GM21515 (cell line): Measurements from ENCODE around the gene IGF2BP2.

ENCODE experiments used
- ATAC-seq: cut with Tn5 transposase; IDR thresholded peaks from one replicate; pipeline ENCODE4 v1.9.1; 2021; ENCODE audit not compliant: unreplicated experiment

IGF2BP2 gene

DNA sequence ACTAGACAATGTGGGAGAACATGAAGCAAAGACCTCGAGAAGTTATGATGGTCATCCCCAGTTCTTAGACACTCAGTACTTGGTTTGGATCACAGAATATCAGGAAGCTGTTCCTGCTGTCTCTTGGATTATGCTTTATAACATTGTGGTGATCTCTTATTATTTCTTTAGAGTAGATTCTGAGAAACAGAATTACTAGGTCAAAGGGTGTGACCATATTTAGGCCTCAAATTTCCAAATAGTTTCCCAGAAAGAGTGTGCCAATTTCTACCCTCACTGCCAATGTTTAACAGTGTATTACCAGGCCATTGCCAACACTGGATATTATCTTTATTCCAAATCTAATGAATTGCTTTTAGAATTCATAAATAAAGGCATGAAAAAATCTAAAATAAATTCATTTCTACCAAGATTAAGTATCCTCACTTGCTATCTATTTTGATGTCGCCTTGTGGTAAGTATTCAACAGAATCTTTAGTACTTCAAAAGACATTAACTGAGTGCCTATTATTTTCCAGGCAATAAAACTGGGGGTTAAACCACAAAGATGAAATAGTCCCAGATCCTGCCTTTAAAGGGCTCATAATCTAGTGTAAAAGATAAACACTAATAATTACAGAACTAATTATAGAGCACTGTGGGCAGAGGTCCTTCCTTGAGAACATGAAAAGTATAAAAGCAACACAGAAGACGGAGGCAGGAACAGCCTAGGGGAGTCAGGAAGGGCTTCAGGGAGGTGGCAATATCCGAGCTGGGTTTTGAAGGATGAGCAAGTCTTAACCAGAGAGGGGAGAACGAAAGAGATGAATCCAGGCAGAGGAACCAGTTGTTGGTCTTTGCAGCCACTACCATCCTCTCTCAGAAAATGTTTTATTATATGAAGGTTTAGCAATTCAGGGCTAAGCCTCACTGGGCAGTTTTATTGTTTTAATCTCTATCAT is 86.8 kb downstream of the IGF2BP2 start:
- ATAC-seq: no peak

DNA sequence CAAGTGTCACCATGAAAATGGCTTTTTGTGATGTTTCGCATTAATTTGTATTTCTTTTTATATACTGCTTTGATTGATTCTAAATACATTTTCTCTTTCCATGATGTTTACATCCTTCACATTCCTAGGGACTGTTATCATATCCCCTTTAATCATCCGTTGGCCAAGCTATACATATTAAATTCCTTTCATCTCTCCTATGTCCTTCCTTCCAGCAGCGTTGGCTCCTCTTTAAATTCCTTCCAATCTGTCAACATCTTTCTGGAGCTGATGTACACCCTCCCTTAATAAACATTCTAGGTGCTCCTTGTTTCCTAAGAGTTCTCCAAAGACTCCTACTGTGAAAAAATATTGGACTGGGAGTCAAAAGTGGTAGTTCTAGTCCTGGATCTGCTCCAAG is 87.8 kb downstream of the IGF2BP2 start:
- no peak for ATAC-seq

DNA sequence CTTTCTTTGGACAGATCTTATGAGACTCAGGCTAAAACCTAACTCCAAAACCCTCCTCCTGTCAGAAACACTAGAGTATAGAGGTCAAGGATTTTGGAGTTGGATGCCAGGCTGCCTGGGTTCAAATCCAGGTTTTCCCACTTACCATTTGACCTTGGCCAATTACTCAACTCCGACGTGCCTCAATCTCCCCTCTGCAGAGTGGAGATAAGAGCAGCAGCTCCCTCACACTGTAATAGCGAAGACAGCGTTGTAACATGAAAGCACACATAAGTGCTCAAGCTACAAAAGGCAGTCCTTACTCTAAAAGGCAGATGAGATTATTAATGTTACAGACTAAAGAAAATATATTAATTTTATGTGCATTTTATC is 90.1 kb downstream of the IGF2BP2 start:
- no peak for ATAC-seq

DNA sequence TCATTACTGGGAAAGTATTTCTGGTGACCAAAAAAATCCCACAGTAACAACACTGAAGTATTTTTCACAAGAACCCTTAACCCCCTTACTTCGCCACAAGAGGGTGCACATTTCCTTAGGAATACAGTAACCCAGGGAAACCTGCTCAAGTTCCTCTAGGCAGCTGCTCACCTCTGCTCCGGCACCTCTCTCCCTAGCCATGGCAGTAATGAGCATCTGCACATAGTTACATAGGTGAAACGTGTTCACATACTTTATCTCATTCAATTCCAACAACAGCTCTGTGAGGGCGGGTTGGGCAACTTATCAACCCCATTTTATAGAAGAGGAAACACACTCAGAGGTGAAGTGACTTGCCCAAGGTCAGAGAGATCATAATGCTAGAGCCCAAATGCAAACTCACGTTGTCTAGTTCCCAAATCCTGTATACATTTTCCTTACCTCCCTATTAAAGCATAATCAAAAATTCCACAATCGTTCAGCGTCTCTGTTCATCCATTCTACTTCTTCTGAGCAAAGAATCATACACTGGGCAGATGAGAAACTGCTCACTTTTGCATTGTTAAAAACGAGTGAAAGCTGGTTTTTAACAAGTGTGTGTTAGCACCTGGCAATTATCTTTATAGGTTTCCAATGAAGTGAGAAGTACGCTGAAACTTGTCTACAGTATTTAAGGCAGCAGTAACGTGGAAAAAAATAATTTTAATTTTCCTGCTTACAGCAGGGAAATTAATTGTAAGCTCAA is 90.7 kb downstream of the IGF2BP2 start:
- ATAC-seq: no peak

DNA sequence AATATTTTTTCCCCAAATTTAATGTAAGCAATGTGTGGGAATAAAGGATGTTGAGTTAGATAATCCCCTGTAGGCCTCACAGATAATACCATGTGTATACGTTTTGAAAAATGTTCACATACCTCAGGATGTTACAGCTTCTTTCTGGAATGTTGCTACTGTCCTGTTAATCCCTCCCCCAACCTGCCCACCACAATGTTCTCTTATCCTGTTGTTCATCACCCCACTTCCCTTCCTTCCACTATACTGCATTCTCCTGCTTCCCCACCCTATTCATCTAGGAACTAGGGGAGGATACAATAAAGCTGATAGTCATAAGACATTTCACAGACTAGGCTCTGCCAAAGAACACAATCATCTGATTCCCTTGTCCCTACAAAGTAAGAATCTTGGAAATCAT is 92.1 kb downstream of the IGF2BP2 start:
- no peak for ATAC-seq

DNA sequence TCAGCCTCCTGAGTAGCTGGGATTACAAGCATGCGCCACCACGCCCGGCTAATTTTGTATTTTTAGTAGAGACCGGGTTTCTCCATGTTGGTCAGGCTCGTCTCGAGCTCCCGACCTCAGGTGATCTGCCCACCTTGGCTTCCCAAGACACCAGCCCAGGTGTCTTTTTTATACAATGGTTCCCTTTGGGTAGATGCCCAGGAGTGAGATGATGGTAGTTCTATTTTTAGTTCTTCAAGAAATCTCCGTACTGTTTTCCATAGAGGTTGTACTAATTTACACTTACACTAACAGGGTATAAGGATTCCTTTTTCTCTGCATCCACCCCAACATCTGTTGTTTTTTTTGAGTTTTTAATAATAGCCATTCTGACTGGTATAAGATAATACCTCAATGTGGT is 94.3 kb downstream of the IGF2BP2 start:
- ATAC-seq: no peak

DNA sequence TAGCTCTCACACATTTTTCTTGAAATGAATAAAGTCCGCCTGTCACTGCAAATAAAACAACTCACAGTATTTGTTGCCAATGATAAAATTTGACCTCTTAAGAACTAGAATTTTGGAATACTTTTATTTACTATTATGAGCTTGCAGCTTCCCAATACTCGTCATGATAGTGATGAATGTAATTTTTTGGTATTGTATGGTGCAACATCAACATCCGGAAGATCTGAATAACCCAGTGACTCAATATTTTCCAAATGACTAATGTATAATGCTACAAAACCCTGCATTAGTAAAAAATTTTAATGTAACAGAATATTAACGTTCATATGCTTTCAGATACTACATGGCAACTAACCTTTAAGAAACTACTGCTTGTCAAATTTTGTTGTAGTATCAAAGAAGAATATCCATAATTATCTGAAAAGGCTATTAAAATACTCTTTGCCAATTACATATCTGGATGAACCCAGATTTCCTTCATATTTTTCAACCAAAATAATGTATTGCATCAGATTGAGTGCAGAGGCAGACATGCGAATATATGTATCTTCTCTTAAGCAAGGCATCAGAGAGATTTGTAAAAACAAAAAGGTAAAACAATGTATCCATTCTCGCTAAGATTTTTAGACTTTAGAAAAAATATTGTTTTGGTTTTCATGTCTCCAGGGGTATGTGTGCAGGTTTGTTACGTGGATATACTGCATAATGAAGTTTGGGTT is 95.3 kb downstream of the IGF2BP2 start:
- no peak for ATAC-seq

DNA sequence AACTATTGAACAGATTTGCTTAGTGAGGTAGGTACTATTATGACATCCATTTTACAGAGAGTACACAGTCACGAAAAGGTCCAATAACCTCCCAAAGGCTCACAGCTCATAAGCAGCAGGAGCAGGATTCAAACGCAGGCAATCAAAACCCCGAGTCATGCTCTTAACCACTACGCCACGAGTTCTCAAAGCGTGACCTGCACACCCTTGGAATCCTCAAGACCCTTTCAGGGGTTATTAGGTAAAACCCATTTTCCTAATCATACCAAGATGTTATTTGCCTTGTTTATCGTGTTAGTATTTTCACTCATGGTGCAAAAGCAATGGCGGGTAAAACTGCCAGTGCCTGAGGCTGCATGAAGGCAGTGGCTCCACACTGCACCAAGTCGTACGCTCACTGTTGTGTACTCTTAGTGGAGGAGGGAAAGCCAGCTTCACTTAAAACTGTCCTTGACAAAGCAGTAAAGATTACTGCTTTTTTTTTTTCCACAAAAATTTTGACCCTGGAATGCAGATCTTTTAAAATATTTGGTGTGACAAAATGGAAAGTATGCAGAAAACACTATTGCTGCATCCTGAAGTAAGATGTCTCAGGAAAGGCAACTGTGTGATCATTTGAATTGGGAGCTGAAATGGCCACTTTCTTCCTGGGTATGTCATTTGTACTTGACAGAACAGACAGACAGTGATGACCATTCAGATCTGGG is 96.1 kb downstream of the IGF2BP2 start:
- no peak for ATAC-seq

DNA sequence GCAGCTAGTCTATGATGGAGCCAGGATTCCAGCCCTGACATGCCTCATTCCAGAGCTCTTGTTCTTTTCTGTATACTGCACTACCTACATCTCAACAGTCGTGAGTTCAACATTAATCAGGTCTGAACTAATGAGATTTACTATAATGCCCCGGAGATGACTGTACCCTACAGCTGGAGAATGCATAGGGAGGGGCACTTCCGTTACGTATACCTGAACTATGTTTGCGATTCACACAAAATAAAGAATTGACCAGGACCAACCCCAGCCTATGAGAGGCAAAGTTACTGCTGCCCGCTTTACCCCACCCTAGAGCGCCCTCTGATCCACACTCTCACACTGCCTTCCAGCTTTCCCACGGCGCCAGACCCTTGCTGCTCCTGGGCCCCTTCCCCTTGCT is 97.0 kb downstream of the IGF2BP2 start:
- no peak for ATAC-seq

DNA sequence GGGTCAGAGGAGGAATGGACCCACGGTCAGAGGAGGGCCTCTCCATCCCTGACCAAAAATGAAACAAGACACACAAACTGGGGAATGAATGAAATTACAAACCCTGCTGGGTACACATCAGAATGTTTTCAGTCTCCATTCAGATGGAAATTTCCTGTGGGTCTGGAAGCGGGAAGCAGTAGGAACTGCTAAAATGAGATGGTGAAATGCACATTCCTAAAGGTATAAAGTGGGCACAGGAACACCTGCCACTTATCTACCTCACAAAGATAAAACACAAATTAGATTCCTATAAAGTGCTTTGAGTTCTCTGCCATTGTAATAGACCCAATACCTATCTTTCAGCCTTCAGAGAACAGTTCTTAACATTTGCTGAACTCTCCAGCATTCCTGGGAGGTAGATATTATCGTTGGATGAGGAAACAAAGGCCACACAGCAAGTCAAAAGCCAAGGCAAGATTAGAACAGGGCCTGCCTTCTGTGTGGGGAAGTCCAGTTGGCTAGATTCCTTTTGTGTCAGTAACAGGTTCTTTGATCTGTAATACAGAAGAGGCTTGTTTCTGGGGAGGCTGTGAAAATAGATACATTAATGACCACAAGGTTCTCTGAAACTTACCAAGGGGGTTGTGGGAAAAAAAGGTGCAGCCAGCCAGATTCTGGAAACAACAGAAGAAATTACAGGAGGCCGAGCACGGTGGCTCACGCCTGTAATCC is 98.4 kb downstream of the IGF2BP2 start:
- no peak for ATAC-seq

DNA sequence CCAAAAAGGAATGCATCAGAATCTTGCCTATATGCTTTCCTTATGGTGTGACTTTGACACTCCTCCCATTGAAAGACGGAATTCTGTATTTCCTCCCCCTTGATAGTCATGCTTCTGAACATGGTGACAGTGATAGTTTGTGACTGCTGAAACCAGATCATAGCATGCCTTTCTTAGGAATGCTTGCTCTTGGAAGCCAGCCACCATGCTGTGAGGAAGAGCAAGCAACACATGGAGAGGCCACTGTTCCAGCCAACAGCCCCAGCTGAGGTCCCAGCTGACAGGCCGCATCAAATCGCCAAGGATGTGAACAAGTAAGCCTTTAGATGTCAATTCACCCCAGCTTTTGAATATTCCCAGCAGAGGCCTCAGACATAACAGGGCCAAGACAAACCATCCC is 100.1 kb downstream of the IGF2BP2 start:
- ATAC-seq: no peak

DNA sequence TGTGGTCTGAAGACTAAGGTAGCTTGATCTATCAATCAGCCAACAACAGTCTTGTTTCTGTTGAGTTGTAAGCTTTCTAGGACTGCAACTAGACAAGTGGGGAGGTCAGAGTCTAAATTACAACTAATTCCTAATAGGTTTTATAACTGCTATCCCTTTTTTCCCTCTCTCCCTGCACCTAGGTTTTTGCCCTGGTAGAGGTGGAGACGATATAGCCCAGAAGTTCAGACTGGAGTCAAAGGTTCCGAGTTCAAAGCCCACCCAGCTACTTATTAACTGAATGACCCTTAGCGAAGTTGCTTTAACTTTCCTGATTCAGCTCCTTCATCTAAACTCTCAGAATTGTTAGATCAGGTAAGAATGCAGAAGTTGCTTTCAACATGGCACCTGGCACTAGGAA is 100.6 kb downstream of the IGF2BP2 start:
- ATAC-seq: no peak

DNA sequence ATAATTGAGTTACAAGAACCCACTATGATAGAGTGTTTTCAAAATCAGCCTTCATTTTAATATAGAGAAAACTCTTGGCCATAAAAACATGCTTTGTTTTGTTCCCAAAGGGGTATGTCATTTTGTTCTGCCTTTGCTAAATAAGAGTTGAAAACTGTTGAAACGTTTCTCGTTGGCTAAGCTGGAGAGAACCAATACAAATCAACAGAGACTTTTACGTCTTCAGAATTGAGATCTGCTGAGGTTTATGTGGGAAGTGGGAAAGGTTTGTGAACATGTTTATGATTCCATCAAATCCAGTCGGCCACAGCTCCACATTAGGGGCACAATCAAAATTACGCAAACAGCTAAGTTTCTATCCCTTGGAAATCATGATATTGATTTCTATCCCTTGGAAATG is 102.0 kb downstream of the IGF2BP2 start:
- ATAC-seq: no peak

DNA sequence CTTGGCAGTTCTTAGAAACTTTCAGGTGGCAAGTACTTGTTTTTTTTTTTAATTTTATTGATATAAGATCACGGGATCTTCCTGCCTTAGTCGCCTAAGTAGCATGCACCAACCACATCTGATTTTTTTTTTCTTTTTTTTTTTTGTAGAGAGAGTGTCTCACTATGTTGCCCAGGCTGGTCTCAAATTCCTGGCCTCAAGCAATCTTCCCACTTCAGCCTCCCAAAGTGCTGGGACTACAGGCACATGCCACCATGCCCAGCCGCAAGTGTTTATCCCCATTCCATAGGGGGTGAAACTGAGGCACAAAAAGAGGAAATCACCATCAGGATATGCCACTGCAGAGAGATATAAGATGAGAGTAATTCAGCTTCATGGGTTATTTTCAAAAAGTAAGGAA is 102.9 kb downstream of the IGF2BP2 start:
- ATAC-seq: no peak

DNA sequence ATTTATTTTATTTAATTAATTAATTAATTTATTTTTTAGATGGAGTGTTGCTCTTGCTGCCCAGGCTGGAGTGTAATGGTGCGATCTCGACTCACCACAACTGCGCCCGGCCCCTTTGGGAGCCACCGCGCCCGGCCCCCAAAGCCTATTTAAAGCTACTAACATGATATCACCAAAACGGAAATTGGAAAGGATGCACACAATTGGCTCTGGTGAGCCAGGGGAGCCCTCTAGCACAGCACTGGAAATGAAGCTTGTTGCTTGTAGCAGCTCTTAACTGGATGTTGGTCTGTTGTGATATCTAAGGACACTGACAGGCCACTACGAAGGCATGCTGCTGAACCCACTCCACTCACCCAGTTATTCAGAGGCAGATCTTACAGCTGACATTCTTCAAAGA is 104.5 kb downstream of the IGF2BP2 start:
- no peak for ATAC-seq

DNA sequence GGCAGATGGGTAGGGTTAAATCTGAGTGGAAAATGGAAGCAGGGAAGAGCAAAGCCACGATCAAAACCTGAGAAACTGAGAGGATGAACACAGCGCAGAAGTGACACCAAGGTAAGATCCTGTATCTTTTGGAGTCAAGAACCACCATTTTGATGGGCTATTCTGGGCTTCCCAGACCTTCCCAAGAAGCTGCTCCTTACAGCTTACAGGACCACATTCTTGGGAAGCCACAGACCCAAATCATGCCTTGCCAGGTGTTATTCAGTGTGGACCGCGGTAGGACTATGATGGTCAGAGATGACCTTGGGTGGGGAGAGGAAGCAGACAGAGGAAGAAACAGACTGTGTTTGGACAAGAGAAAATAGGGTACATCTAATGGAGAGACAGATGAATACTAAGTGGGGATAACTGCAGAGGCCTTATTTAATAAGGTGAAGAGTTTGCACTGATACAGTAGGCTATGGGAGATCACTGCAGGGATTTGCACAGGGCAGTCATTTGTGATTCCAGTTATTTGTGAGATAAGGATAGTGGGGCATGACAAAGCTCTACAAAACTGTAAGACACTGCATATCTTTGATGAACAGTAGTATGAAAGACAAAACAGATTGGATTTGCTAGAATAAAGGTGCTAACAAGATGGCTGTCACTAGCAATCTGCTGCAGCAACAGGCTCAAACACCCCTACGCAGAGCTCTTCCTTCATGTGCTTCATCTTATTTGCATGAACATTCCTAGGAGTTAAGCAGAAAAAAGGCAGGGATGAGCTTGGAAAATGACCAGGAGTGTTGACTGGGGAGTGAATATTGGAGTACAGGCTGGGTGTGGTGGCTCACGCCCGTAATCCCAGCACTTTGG is 105.9 kb downstream of the IGF2BP2 start:
- no peak for ATAC-seq

DNA sequence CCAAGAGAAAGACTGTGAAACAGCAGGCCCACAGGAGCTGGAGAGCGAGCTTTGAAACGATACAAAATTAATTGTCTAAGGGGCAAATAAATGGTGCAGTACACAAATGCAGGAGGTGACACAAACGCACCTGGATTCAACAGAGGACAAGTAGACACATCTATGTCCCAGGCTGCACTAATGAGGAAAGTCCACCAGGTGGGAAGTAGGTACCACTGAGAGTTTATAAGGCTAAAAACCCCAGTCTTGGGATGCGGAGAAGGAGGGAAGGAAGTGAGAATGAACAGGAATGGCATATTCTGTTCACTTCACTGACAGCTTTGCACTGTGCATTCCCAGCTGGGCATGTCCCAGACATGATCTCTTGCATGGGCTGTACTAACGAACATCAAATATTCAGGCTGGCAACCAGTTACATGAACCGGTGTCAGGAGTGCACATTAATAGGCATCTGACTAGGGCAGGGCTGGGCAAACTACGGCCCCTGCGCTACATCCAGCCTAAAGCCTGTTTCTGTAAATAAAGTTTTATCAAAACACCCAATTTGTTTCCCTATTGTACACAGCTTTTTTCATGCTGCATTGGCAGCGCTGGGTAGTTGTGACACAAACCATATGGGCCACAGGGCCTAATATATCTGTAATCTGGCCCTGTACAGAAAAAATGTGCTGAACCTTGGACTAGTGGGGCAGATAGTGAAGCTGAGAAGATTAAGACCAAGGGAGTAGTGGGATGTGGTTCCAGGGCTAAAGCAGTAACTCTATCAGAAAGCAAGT is 107.0 kb downstream of the IGF2BP2 start:
- ATAC-seq: no peak

DNA sequence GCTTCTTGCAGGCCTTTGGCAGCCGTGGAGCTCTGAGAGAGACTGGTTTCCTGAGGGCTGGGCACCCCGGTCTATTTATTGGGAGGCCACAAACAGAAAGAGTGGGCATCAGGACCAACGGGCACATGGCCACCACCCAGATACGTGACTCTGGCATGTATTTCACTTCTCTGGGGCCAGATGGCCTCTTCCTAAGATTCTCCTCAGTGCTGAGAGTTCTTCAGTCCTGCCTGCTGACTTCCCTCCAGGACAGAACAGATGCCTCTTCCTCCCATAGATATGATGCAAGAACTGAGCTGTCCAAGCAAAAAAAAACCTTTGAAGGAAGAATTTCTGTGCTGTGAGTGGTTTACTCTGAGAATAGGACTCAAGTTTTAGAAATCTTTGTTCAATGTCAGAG is 107.7 kb downstream of the IGF2BP2 start:
- ATAC-seq: no peak
